HFFc6 (cell line): ENCODE data around the gene PCBP2. TPM values are rescaled to one million over a fixed set of nuclear protein-coding genes. Genes with fewer than 3 reads are reported as not detected.

Experiments used
- DNase-seq: peaks from one replicate; pipeline ENCODE4 v3.0.0-alpha.2; 2018
- H3K27ac Mint-ChIP-seq: 2 replicates; pipeline ENCODE4 v1.8.0; 2020; ENCODE audit warnings: mild to moderate bottlenecking, mixed read lengths
- H3K27me3 Mint-ChIP-seq: 2 replicates; pipeline ENCODE4 v1.8.0; 2021; ENCODE audit warnings: mild to moderate bottlenecking, moderate library complexity, mixed read lengths; ENCODE audit not compliant: insufficient read depth
- H3K36me3 Mint-ChIP-seq: 2 replicates; pipeline ENCODE4 v1.8.0; 2021; ENCODE audit warnings: low read depth, mixed read lengths
- H3K4me1 Mint-ChIP-seq: 2 replicates; pipeline ENCODE4 v1.8.0; 2020; ENCODE audit warnings: low read depth, mixed read lengths
- H3K4me3 Mint-ChIP-seq: 2 replicates; pipeline ENCODE4 v1.8.0; 2020; ENCODE audit warnings: mild to moderate bottlenecking, moderate library complexity, mixed read lengths
- H3K9me3 Mint-ChIP-seq: 2 replicates; pipeline ENCODE4 v1.8.0; 2020; ENCODE audit warnings: mild to moderate bottlenecking, mixed read lengths
- total RNA-seq, 6 experiments: library from RNA; stranded (reverse); fragmentation: NEBNext Ultra II Directional; extraction: Animal tissue kit (Norgen Biotek cat#: 25700); gene quantifications; 2 replicates in 1 of 6; 3 replicates in 5 of 6; pipeline ENCODE4 v1.2.3, GENCODE V29; 2021
- TF ChIP-seq, protein P1 (sequence below): fragments of 200-600 bp; sonication (generic); IDR thresholded peaks from 2 replicates; pipeline ENCODE4 v1.5.0; 2021; ENCODE audit warnings: antibody characterized with exemption, mild to moderate bottlenecking

The PCBP2 gene
- total RNA-seq, 6 experiments from 2014 or later, result 763 to 969 (median 874) TPM

- peaks cover 67% of the 10 kb centered on the region for H3K4me1 Mint-ChIP-seq
- peak overlapping the region; percentile 89 for H3K4me3 Mint-ChIP-seq
- DNase-seq, result peak; percentile 47
- H3K9me3 Mint-ChIP-seq, result no peaks in the 10 kb centered on the region
- peaks cover 10% of the 10 kb centered on the region for H3K36me3 Mint-ChIP-seq
- TF ChIP-seq, protein P1, sequence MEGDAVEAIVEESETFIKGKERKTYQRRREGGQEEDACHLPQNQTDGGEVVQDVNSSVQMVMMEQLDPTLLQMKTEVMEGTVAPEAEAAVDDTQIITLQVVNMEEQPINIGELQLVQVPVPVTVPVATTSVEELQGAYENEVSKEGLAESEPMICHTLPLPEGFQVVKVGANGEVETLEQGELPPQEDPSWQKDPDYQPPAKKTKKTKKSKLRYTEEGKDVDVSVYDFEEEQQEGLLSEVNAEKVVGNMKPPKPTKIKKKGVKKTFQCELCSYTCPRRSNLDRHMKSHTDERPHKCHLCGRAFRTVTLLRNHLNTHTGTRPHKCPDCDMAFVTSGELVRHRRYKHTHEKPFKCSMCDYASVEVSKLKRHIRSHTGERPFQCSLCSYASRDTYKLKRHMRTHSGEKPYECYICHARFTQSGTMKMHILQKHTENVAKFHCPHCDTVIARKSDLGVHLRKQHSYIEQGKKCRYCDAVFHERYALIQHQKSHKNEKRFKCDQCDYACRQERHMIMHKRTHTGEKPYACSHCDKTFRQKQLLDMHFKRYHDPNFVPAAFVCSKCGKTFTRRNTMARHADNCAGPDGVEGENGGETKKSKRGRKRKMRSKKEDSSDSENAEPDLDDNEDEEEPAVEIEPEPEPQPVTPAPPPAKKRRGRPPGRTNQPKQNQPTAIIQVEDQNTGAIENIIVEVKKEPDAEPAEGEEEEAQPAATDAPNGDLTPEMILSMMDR, result no peak
- peak overlapping the region; percentile 91 for H3K27ac Mint-ChIP-seq
- H3K27me3 Mint-ChIP-seq, result no peaks in the 10 kb centered on the region; the same call in 1 of the 2 replicates
These were observed 48.4 kb downstream of the PCBP2 start for GRCh38 chr12:53500142-53500775.

DNA sequence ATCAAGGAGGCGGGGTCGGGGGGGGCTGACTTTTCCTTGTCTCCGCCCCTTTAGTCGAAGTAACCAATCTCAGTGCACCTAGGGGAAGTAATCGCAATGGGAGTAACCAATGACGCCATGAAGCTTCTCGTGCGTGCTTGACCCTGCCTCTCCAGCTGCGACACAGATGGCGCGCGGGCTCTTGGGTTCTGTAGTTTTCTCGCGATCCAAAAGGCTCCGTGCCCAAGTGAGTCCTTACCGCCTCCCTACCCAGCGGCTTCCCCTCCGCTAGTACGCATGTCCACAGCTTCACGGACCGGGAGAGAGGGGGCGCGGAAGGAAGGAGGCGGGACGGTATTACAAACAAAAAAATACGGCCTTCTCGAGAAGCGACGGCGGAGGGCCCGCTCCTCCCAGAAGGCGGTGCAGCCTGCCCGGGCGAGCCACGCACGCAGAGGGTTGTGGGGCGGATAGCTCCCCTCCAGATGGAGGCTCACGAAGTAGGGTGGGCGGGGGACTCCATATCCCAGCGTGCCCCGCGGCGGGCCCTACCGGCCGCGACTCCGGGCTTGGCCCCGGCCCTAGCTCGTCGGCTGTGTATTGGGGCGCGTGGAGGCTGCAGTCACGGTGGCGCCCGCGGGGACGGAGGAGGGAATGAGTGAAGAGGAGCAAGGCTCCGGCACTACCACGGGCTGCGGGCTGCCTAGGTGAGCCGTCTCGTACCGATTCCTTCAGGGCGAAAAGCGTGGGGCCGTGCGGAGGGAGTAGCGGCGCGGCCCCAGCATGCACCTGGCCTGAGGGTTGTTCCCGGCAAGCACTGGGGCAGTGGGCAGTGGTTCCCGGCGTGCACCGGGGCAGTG, 49.1 kb downstream of the PCBP2 start, which contains the start of gene TARBP2:
TSS of gene TARBP2 (plus strand) at position 508 of the 839 bp plus-strand sequence. CDS start at position 634, 126 bp downstream.
- Mint-ChIP-seq H3K9me3 (no peaks in the 10 kb centered on the region), H3K4me1 (peaks cover 68% of the 10 kb centered on the region), H3K36me3 (peaks cover 16% of the 10 kb centered on the region), H3K27ac (peak within 1 kb of the TSS; percentile 91), H3K4me3 (peak within 1 kb of the TSS; percentile 89), H3K27me3 (peaks cover 2% of the 10 kb centered on the region)
- TF ChIP-seq, protein P1, result peak; percentile 7; the same call in 1 of the 2 replicates
- DNase-seq, result peak; percentile 99

DNA sequence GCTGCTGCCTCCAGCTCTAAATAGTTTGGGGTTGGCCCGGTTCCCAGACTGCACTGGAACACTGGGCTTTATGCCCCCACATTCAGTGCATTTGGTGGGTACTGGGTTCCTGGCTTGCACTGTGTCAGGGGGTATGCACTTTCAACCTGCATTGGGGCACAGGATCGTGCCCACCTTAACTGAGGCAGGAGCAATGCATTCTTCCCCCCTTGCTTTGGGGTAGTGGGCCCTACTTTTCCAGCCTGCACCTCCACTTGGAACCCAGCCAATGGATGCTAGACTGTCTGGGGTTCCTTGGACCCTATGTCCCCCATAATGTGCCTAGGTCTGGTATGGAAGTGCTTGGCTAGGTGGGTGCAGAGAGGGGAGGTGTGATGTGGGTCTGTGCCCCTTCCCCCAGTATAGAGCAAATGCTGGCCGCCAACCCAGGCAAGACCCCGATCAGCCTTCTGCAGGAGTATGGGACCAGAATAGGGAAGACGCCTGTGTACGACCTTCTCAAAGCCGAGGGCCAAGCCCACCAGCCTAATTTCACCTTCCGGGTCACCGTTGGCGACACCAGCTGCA, 49.8 kb downstream of the PCBP2 start:
- no peak for DNase-seq
- Mint-ChIP-seq H3K36me3 (peaks cover 19% of the 10 kb centered on the region), H3K27me3 (peaks cover 5% of the 10 kb centered on the region), H3K4me1 (peaks cover 68% of the 10 kb centered on the region), H3K9me3 (no peaks in the 10 kb centered on the region), H3K4me3 (peak overlapping the region; percentile 89), H3K27ac (peak overlapping the region; percentile 91)
- TF ChIP-seq, protein P1, result no peak

DNA sequence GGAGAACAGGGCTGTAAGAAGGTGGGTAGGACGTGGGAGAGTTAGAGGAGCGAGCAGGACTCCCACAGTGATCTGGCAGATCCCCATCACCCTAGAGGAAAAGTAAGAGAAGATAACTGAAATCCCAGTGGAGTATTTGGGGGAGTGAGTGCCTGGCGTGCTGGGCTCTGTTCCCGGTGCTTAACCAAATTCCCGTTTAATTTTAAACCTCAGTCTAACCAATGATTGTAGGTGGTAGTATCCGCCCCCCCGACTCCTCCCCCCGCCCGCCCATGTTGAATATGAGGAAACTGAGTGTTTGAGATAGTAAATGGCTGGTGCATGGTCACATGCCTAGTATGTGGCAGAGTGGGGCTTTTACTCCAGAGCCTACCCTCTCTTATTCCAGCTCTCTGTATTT, 50.4 kb downstream of the PCBP2 start:
- Mint-ChIP-seq H3K4me1 (peaks cover 64% of the 10 kb centered on the region), H3K36me3 (peaks cover 15% of the 10 kb centered on the region), H3K4me3 (peak overlapping the region; percentile 89), H3K27ac (peak overlapping the region; percentile 91), H3K27me3 (peaks cover 5% of the 10 kb centered on the region), H3K9me3 (no peaks in the 10 kb centered on the region)
- TF ChIP-seq, protein P1, result no peak
- no peak for DNase-seq

- DNase-seq, result no peak
- peaks cover 15% of the 10 kb centered on the region for H3K36me3 Mint-ChIP-seq
These were observed 51.3 kb downstream of the PCBP2 start for GRCh38 chr12:53502983-53503728.

More at GRCh38 chr12:53502983-53503728, 51.3 kb downstream of the PCBP2 start:
- peak overlapping the region; percentile 13; the same call in 1 of the 2 replicates for H3K27ac Mint-ChIP-seq
- TF ChIP-seq, protein P1, result no peak
- H3K9me3 Mint-ChIP-seq, result no peaks in the 10 kb centered on the region
- H3K27me3 Mint-ChIP-seq, result peaks cover 5% of the 10 kb centered on the region
- peak overlapping the region; percentile 89; the same call in 1 of the 2 replicates for H3K4me3 Mint-ChIP-seq
- peaks cover 55% of the 10 kb centered on the region for H3K4me1 Mint-ChIP-seq
